ENCODE measurements around the gene DLEU7. TPM values are rescaled to one million over a fixed set of nuclear protein-coding genes. Genes with fewer than 3 reads are reported as not detected.

DLEU7 gene
- total RNA-seq, 4 donors from 2014 or later, result 0.11 to 0.13 TPM; not detected in 2

- no peak overlapping the region for H3K27ac ChIP-seq
- peaks cover 0 to 11% of the 10 kb centered on the region in 2 donors for H3K4me1 ChIP-seq
- intact Hi-C loops (cut with DNase I), result no loop called here
- WGBS, 2 donors, result 83 to 85% methylated on average over 9 of the region's 9 CpGs
- H3K36me3 ChIP-seq, result no peaks in the 10 kb centered on the region
- H3K27me3 ChIP-seq, result no peaks in the 10 kb centered on the region
- DNase-seq, result no peak
- no peak for TF ChIP-seq POLR2A (IDR thresholded peaks at IDR 0.05)
- TF ChIP-seq, protein P1, sequence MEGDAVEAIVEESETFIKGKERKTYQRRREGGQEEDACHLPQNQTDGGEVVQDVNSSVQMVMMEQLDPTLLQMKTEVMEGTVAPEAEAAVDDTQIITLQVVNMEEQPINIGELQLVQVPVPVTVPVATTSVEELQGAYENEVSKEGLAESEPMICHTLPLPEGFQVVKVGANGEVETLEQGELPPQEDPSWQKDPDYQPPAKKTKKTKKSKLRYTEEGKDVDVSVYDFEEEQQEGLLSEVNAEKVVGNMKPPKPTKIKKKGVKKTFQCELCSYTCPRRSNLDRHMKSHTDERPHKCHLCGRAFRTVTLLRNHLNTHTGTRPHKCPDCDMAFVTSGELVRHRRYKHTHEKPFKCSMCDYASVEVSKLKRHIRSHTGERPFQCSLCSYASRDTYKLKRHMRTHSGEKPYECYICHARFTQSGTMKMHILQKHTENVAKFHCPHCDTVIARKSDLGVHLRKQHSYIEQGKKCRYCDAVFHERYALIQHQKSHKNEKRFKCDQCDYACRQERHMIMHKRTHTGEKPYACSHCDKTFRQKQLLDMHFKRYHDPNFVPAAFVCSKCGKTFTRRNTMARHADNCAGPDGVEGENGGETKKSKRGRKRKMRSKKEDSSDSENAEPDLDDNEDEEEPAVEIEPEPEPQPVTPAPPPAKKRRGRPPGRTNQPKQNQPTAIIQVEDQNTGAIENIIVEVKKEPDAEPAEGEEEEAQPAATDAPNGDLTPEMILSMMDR (IDR thresholded peaks at IDR 0.05), result no peak
- no peak overlapping the region for H3K4me3 ChIP-seq (replicated peaks in 1 of 3)
- H3K9me3 ChIP-seq, result no peaks in the 10 kb centered on the region
These were observed 63.1 kb downstream of the DLEU7 start for GRCh38 chr13:50780201-50781015.

GRCh38 chr13:50779443-50780200 lies 63.9 kb downstream of the DLEU7 start:
- Histone ChIP-seq H3K4me1 (peaks cover 0 to 11% of the 10 kb centered on the region in 2 donors), H3K9me3 (no peaks in the 10 kb centered on the region), H3K36me3 (no peaks in the 10 kb centered on the region), H3K27ac (no peak overlapping the region), H3K27me3 (no peaks in the 10 kb centered on the region), H3K4me3 (replicated peaks in 1 of 3) (no peak overlapping the region)
- WGBS, 2 donors, result 87 to 88% methylated on average over 8 of the region's 8 CpGs
- DNase-seq, result no peak
- TF ChIP-seq, protein P1 (IDR thresholded peaks at IDR 0.05), result no peak
- TF ChIP-seq POLR2A (IDR thresholded peaks at IDR 0.05), result no peak
- intact Hi-C loops (cut with DNase I), result no loop called here

Small RNAs within 50 kb of the gene (small RNA-seq; reads per million reads assigned to genes)
- gene RNA5SP28, result 1.6 reads per million, percentile 45 among the genes with 10 or more reads in this experiment

Other genes with a start within 250 kb of the DLEU7 start
- 100 to 1,000 TPM in 1 of 4 donors, 10 to 100 TPM in 3; 51.5 to 116 (median 79.8) TPM for gene RNASEH2B, start 66.1 kb upstream of the DLEU7 start, total RNA-seq